HCT116 (cell line): ENCODE measurements around the gene TES. TPM values are rescaled to one million over a fixed set of nuclear protein-coding genes. Genes with fewer than 3 reads are reported as not detected.

Source experiments
- ATAC-seq: fragments of 200-7000 bp; cut with Tn5 transposase; 2 replicates; pipeline ENCODE4 v1.9.1; 2020; ENCODE audit warnings: mild to moderate bottlenecking, moderate library complexity
- BruUV-seq: library from RNA; stranded (reverse); fragments of 400-500 nt; replicated peaks from 2 replicates; lab custom pipeline; 2021; lab: Mats Ljungman, UMichigan
- CTCF ChIA-PET: fragments of 300-600 bp; sonication (Branson Sonifier 250); formaldehyde crosslinking; loops from one replicate; lab custom pipeline; 2021; ENCODE audit warnings: antibody characterized with exemption; lab: Charles Lee
- POLR2A ChIA-PET: fragments of 300-600, 350-600 bp; sonication (Branson Sonifier 250); formaldehyde crosslinking; loops from one replicate; lab custom pipeline; 2021; ENCODE audit warnings: antibody characterized with exemption; lab: Charles Lee
- RAD21 ChIA-PET, 2 experiments: fragments of 300-600 bp; sonication (Branson Sonifier 250); formaldehyde crosslinking; loops; one replicate each; lab custom pipeline; 2023; ENCODE audit warnings: low total read pairs in 2 of 2; ENCODE audit not compliant: uncharacterized antibody in 2 of 2, unreplicated experiment in 2 of 2, low non-redundant PET in 1 of 2; lab: Charles Lee
- DNase-seq: peaks from one replicate; pipeline ENCODE4 v3.0.0-alpha.2; 2010; ENCODE audit warnings: low read depth, low spot score
- H2AFZ ChIP-seq: fragments of 200-600 bp; shearing (Covaris generic), sonication (generic); 2 replicates; pipeline ENCODE4 v1.6.1; 2017; ENCODE audit warnings: low read depth, mixed run types, mixed read lengths, antibody characterized with exemption, low read length; ENCODE audit not compliant: poor library complexity, severe bottlenecking
- H3K27ac ChIP-seq: 2 replicates; pipeline ENCODE4 v1.5.1; 2012; ENCODE audit warnings: low read depth, low read length
- H3K27me3 ChIP-seq: fragments of 200-600 bp; sonication (generic); 2 replicates; pipeline ENCODE4 v1.6.1; 2016; ENCODE audit warnings: mixed run types, low read length, mixed read lengths; ENCODE audit not compliant: insufficient read depth
- H3K36me3 ChIP-seq, 2 experiments: fragments of 200-500 bp in 1 of 2; fragments of 200-600 bp in 1 of 2; sonication (Bioruptor generic) in 1 of 2; sonication (generic) in 1 of 2; 2 replicates each; pipeline versions ENCODE4 v1.5.1 to v1.6.1; 2014 to 2016; ENCODE audit warnings: low read length in 2 of 2, inconsistent platforms in 1 of 2, mixed read lengths in 1 of 2, mixed run types in 1 of 2; ENCODE audit not compliant: insufficient read depth in 2 of 2, control insufficient read depth in 1 of 2
- H3K4me1 ChIP-seq, 2 experiments: fragments of 200-600 bp in 1 of 2; sonication (generic) in 1 of 2; 2 replicates each; pipeline versions ENCODE4 v1.5.1 to v1.6.1; 2012 to 2017; ENCODE audit warnings: low read length in 2 of 2, inconsistent platforms in 1 of 2, mild to moderate bottlenecking in 1 of 2, mixed read lengths in 1 of 2, mixed run types in 1 of 2, moderate library complexity in 1 of 2; ENCODE audit not compliant: insufficient read depth in 2 of 2, control insufficient read depth in 1 of 2
- H3K4me2 ChIP-seq: fragments of 200-600 bp; sonication (generic); 2 replicates; pipeline ENCODE4 v1.6.1; 2017; ENCODE audit warnings: mixed run types, low read length, mixed read lengths
- H3K4me3 ChIP-seq, 2 experiments: fragments of 200-600 bp in 1 of 2; sonication (generic) in 1 of 2; replicated peaks in 1 of 2; 2 replicates each; pipeline ENCODE4 v1.5.1; 2011 to 2016; ENCODE audit warnings: low read length in 2 of 2, control low read depth in 1 of 2, low read depth in 1 of 2, mild to moderate bottlenecking in 1 of 2, mixed read lengths in 1 of 2, mixed run types in 1 of 2
- H3K79me2 ChIP-seq: fragments of 200-600 bp; sonication (generic); 2 replicates; pipeline ENCODE4 v1.6.1; 2017; ENCODE audit warnings: mild to moderate bottlenecking, mixed run types, low read length, moderate library complexity, mixed read lengths; ENCODE audit not compliant: insufficient read depth
- H3K9ac ChIP-seq: fragments of 200-600 bp; sonication (generic); 2 replicates; pipeline ENCODE4 v1.6.1; 2016; ENCODE audit warnings: low read length, mixed read lengths
- H3K9me2 ChIP-seq: fragments of 200-600 bp; sonication (generic), shearing (Covaris generic); 2 replicates; pipeline ENCODE4 v1.6.1; 2017; ENCODE audit warnings: mixed run types, mild to moderate bottlenecking, moderate library complexity; ENCODE audit not compliant: insufficient read depth
- H3K9me3 ChIP-seq, 2 experiments: fragments of 200-500 bp in 1 of 2; fragments of 200-600 bp in 1 of 2; sonication (Bioruptor generic) in 1 of 2; sonication (generic) in 1 of 2; 2 replicates each; pipeline ENCODE4 v1.6.1; 2014 to 2017; ENCODE audit warnings: low read length in 2 of 2, mixed read lengths in 2 of 2, inconsistent platforms in 1 of 2, low read depth in 1 of 2, mild to moderate bottlenecking in 1 of 2, mixed run types in 1 of 2, moderate library complexity in 1 of 2; ENCODE audit not compliant: control insufficient read depth in 1 of 2, insufficient read depth in 1 of 2
- H4K20me1 ChIP-seq: fragments of 200-600 bp; sonication (generic), shearing (Covaris generic); 2 replicates; pipeline ENCODE4 v1.6.1; 2017; ENCODE audit warnings: mixed run types, mild to moderate bottlenecking, moderate library complexity; ENCODE audit not compliant: insufficient read depth
- ATF3 ChIP-seq: IDR thresholded peaks from 2 replicates; pipeline ENCODE4 v1.6.1; 2012
- CBX3 ChIP-seq: IDR thresholded peaks from 2 replicates; pipeline ENCODE4 v1.6.1; 2012; ENCODE audit warnings: low read depth
- CEBPB ChIP-seq: IDR thresholded peaks from 2 replicates; pipeline ENCODE4 v1.6.1; 2012; ENCODE audit warnings: low read depth
- EGR1 ChIP-seq: IDR thresholded peaks from 2 replicates; pipeline ENCODE4 v1.6.1; 2012; ENCODE audit warnings: low read depth
- ELF1 ChIP-seq: IDR thresholded peaks from 2 replicates; pipeline ENCODE4 v1.6.1; 2012; ENCODE audit warnings: low read depth, borderline replicate concordance
- EZH2 ChIP-seq: fragments of 200-600 bp; sonication (generic); IDR thresholded peaks from 2 replicates; pipeline ENCODE4 v1.6.1; 2017; ENCODE audit warnings: antibody characterized with exemption, mixed run types
- FOSL1 ChIP-seq: IDR thresholded peaks from 2 replicates; pipeline ENCODE4 v1.6.1; 2012; ENCODE audit warnings: low read depth
- JUND ChIP-seq: IDR thresholded peaks from 2 replicates; pipeline ENCODE4 v1.6.1; 2012
- POLR2A ChIP-seq: IDR thresholded peaks from 2 replicates; pipeline ENCODE4 v1.7.0; 2011; ENCODE audit warnings: borderline replicate concordance; ENCODE audit not compliant: insufficient read depth, insufficient read length; ENCODE audit errors: extremely low read depth
- REST ChIP-seq: IDR thresholded peaks from 2 replicates; pipeline ENCODE4 v1.6.1; 2012; ENCODE audit warnings: low read depth
- SP1 ChIP-seq: IDR thresholded peaks from 2 replicates; pipeline ENCODE4 v1.6.1; 2012; ENCODE audit warnings: low read depth
- TCF7L2 ChIP-seq: IDR thresholded peaks from 2 replicates; pipeline ENCODE4 v1.7.0; 2011; ENCODE audit warnings: borderline replicate concordance, inconsistent platforms; ENCODE audit not compliant: insufficient read depth, insufficient read length; ENCODE audit errors: extremely low read depth
- ZFX ChIP-seq: fragments of 450-650 bp; IDR thresholded peaks from 2 replicates; pipeline ENCODE4 v1.6.1; 2017
- ZNF274 ChIP-seq: fragments of 200-500 bp; sonication (Bioruptor generic); IDR thresholded peaks from 2 replicates; pipeline ENCODE4 v1.6.1; 2014; ENCODE audit warnings: mild to moderate bottlenecking, low read depth, low read length, inconsistent platforms
- intact Hi-C: fragments of 100-400 bp; cut with micrococcal nuclease; formaldehyde crosslinking; loops from 2 replicates; pipeline ENCODE4 v1.10.0; 2022
- total RNA-seq: library from RNA; stranded (reverse); gene quantifications from one replicate; pipeline ENCODE4 v1.2.1, GENCODE V29; 2021; ENCODE audit not compliant: unreplicated experiment
- TF ChIP-seq, protein P1 (sequence below): IDR thresholded peaks from 2 replicates; pipeline ENCODE4 v1.6.1; 2012

The TES gene
- total RNA-seq, 1 experiment from 2014 or later = 129 TPM

GRCh38 chr7:116182023-116182422 lies 28.3 kb upstream of the TES start:
- no peak overlapping the region for H3K9ac ChIP-seq
- ChIA-PET CTCF (interaction anchor here (2.3 to 5.1 kb wide), 3 partner anchors 54 to 409 kb away, joined by 26 to 94 read pairs (median 71); no protein-coding TSS in a partner anchor), POLR2A (no interaction called here), RAD21 (no interaction called here)
- no peaks in the 10 kb centered on the region for H3K4me1 ChIP-seq
- BruUV-seq = no TSS peak
- H3K36me3 ChIP-seq = no peaks in the 10 kb centered on the region
- no peaks in the 10 kb centered on the region for H3K79me2 ChIP-seq
- H4K20me1 ChIP-seq = no peaks in the 10 kb centered on the region
- no peak overlapping the region for H3K4me3 ChIP-seq
- ATAC-seq (no peak), DNase-seq (no peak)
- no peak overlapping the region for H3K27ac ChIP-seq
- intact Hi-C loops = no loop called here
- H3K27me3 ChIP-seq = no peaks in the 10 kb centered on the region
- H2AFZ ChIP-seq = no peak overlapping the region
- H3K4me2 ChIP-seq = no peak overlapping the region
- no peak for TF ChIP-seq ATF3
- no peak for TF ChIP-seq CEBPB
- no peak for TF ChIP-seq JUND
- no peak for TF ChIP-seq CBX3
- TF ChIP-seq SP1 = no peak
- TF ChIP-seq ZFX = no peak
- no peak for TF ChIP-seq EZH2
- no peak for TF ChIP-seq ELF1
- no peak for TF ChIP-seq TCF7L2
- TF ChIP-seq REST = no peak
- no peak for TF ChIP-seq FOSL1
- TF ChIP-seq, protein P1, sequence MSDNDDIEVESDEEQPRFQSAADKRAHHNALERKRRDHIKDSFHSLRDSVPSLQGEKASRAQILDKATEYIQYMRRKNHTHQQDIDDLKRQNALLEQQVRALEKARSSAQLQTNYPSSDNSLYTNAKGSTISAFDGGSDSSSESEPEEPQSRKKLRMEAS = no peak
- TF ChIP-seq EGR1 = no peak
- TF ChIP-seq ZNF274 = no peak
- TF ChIP-seq POLR2A = no peak
- 0 out of 4 replicates have a peak, but pooled peaks cover 0 to 3% of the 10 kb centered on the region in 2 experiments for H3K9me3 ChIP-seq
- no peaks in the 10 kb centered on the region for H3K9me2 ChIP-seq
